ENCODE measurements around the gene DACT3. TPM values are rescaled to one million over a fixed set of nuclear protein-coding genes. Genes with fewer than 3 reads are reported as not detected.

Gene DACT3
- total RNA-seq, 1 donor from 2014 or later = 0.75 TPM

GRCh38 chr19:46606681-46607447 lies 54.1 kb downstream of the DACT3 start:
- Histone ChIP-seq H3K9me3 (ENCODE audit: low read depth) (no peaks in the 10 kb centered on the region), H3K27me3 (no peaks in the 10 kb centered on the region), H3K4me1 (peaks cover 27% of the 10 kb centered on the region), H3K36me3 (no peaks in the 10 kb centered on the region), H3K4me2 (no peak overlapping the region), H3K27ac (no peak overlapping the region), H3F3A (ENCODE audit: low read depth) (no peaks in the 10 kb centered on the region), H2AFZ (replicated peaks) (no peak overlapping the region), H4K20me1 (ENCODE audit: low read depth) (peaks cover 55% of the 10 kb centered on the region), H3K79me2 (ENCODE audit: low read depth) (peaks cover 48% of the 10 kb centered on the region), H3K9ac (no peak overlapping the region), H3K4me3 (no peak overlapping the region)
- H3K27me3 Mint-ChIP-seq (ENCODE audit: insufficient read depth, low read depth) = peaks cover 4% of the 10 kb centered on the region
- no peak for DNase-seq (ENCODE audit: low spot score)
- TF ChIP-seq EZH2phosphoT487 (IDR thresholded peaks at IDR 0.05) = no peak
- peaks cover 18% of the 10 kb centered on the region for H3K4me1 Mint-ChIP-seq
- H3K27ac Mint-ChIP-seq = no peak overlapping the region
- no peak overlapping the region for H3K4me3 Mint-ChIP-seq
- no peaks in the 10 kb centered on the region for H3K9me3 Mint-ChIP-seq
- H3K36me3 Mint-ChIP-seq = peaks cover 25% of the 10 kb centered on the region

- no peak overlapping the region for H3K4me3 ChIP-seq
- H3K36me3 Mint-ChIP-seq = peaks cover 25% of the 10 kb centered on the region
- peaks cover 27% of the 10 kb centered on the region for H3K4me1 ChIP-seq
Observed at GRCh38 chr19:46606019-46606418, 55.0 kb downstream of the DACT3 start.

GRCh38 chr19:46605356-46605821 lies 55.6 kb downstream of the DACT3 start:
- no peaks in the 10 kb centered on the region for H3K27me3 ChIP-seq
- no peak for TF ChIP-seq EZH2 (IDR thresholded peaks at IDR 0.05)
- no peak for TF ChIP-seq CTCF (IDR thresholded peaks at IDR 0.05)
- TF ChIP-seq EZH2phosphoT487 (IDR thresholded peaks at IDR 0.05) = no peak
- no peak overlapping the region for H3K4me2 ChIP-seq
- no peak overlapping the region for H3K27ac ChIP-seq
- peaks cover 25% of the 10 kb centered on the region for H3K36me3 Mint-ChIP-seq
- H3K4me3 Mint-ChIP-seq = peak overlapping the region; percentile 52
- no peak overlapping the region for H3K4me3 ChIP-seq
- no peak for DNase-seq (ENCODE audit: low spot score)
- H3K9ac ChIP-seq = no peak overlapping the region
- H3K9me3 Mint-ChIP-seq = no peaks in the 10 kb centered on the region
- H3K4me1 ChIP-seq = peaks cover 27% of the 10 kb centered on the region
- peaks cover 18% of the 10 kb centered on the region for H3K4me1 Mint-ChIP-seq
- H2AFZ ChIP-seq (replicated peaks) = no peak overlapping the region
- peaks cover 4% of the 10 kb centered on the region for H3K27me3 Mint-ChIP-seq (ENCODE audit: insufficient read depth, low read depth)
- H3K9me3 ChIP-seq (ENCODE audit: low read depth) = no peaks in the 10 kb centered on the region
- peaks cover 5% of the 10 kb centered on the region for H3F3A ChIP-seq (ENCODE audit: low read depth)
- H3K79me2 ChIP-seq (ENCODE audit: low read depth) = peaks cover 55% of the 10 kb centered on the region
- peak overlapping the region; percentile 57 for H3K27ac Mint-ChIP-seq
- peaks cover 55% of the 10 kb centered on the region for H4K20me1 ChIP-seq (ENCODE audit: low read depth)
- no peaks in the 10 kb centered on the region for H3K36me3 ChIP-seq

More at GRCh38 chr19:46606019-46606418, 55.0 kb downstream of the DACT3 start:
- Mint-ChIP-seq H3K27ac (no peak overlapping the region), H3K4me1 (peaks cover 18% of the 10 kb centered on the region), H3K27me3 (ENCODE audit: insufficient read depth, low read depth) (peaks cover 4% of the 10 kb centered on the region), H3K9me3 (no peaks in the 10 kb centered on the region), H3K4me3 (no peak overlapping the region)
- no peak overlapping the region for H2AFZ ChIP-seq (replicated peaks)
- H3K79me2 ChIP-seq (ENCODE audit: low read depth) = peaks cover 55% of the 10 kb centered on the region
- no peak for DNase-seq (ENCODE audit: low spot score)
- peaks cover 55% of the 10 kb centered on the region for H4K20me1 ChIP-seq (ENCODE audit: low read depth)
- TF ChIP-seq EZH2 (IDR thresholded peaks at IDR 0.05) (no peak), CTCF (IDR thresholded peaks at IDR 0.05) (no peak), EZH2phosphoT487 (IDR thresholded peaks at IDR 0.05) (no peak)
- no peaks in the 10 kb centered on the region for H3K27me3 ChIP-seq
- no peak overlapping the region for H3K27ac ChIP-seq
- no peaks in the 10 kb centered on the region for H3K36me3 ChIP-seq
- no peaks in the 10 kb centered on the region for H3K9me3 ChIP-seq (ENCODE audit: low read depth)
- H3F3A ChIP-seq (ENCODE audit: low read depth) = peaks cover 4% of the 10 kb centered on the region
- no peak overlapping the region for H3K9ac ChIP-seq
- no peak overlapping the region for H3K4me2 ChIP-seq

GRCh38 chr19:46604781-46605355 lies 56.1 kb downstream of the DACT3 start:
- Histone ChIP-seq H3K9ac (no peak overlapping the region), H3K79me2 (ENCODE audit: low read depth) (peaks cover 55% of the 10 kb centered on the region), H2AFZ (replicated peaks) (no peak overlapping the region), H3F3A (ENCODE audit: low read depth) (peaks cover 10% of the 10 kb centered on the region), H3K4me3 (no peak overlapping the region), H3K9me3 (ENCODE audit: low read depth) (no peaks in the 10 kb centered on the region), H3K4me2 (peak overlapping the region; percentile 89), H4K20me1 (ENCODE audit: low read depth) (peaks cover 55% of the 10 kb centered on the region), H3K4me1 (peaks cover 27% of the 10 kb centered on the region), H3K36me3 (no peaks in the 10 kb centered on the region), H3K27ac (no peak overlapping the region), H3K27me3 (no peaks in the 10 kb centered on the region)
- H3K27ac Mint-ChIP-seq = no peak overlapping the region
- H3K27me3 Mint-ChIP-seq (ENCODE audit: insufficient read depth, low read depth) = peaks cover 9% of the 10 kb centered on the region
- TF ChIP-seq CTCF (IDR thresholded peaks at IDR 0.05) (peak; percentile 11), EZH2phosphoT487 (IDR thresholded peaks at IDR 0.05) (no peak), EZH2 (IDR thresholded peaks at IDR 0.05) (no peak)
- no peak for DNase-seq (ENCODE audit: low spot score)
- H3K36me3 Mint-ChIP-seq = peaks cover 25% of the 10 kb centered on the region
- peaks cover 18% of the 10 kb centered on the region for H3K4me1 Mint-ChIP-seq
- no peak overlapping the region for H3K4me3 Mint-ChIP-seq
- peaks cover 2% of the 10 kb centered on the region for H3K9me3 Mint-ChIP-seq

Data from neural progenitor cell (in vitro differentiated cells).